ENCODE data around the gene ZNF407. TPM values are rescaled to one million over a fixed set of nuclear protein-coding genes. Genes with fewer than 3 reads are reported as not detected.

The ZNF407 gene
- total and polyA plus RNA-seq, 2 of the 13 experiments (the other 11 are each of a cell fraction or from before 2014, with no cell fraction given), result 2.3 to 8.7 TPM

GRCh38 chr18:74562131-74562730, 35.4 kb upstream of the ZNF407 start:
- H4K20me1 ChIP-seq (ENCODE audit: insufficient read depth, low read length), result no peaks in the 10 kb centered on the region
- no peak for ATAC-seq
- peaks cover 2 to 8% of the 10 kb centered on the region in 2 experiments; a peak in 2 of 5 replicates for H3K27me3 ChIP-seq (ENCODE audit: control insufficient read depth in 1 of 2, insufficient read depth in 2 of 2, low read length in 2 of 2)
- peaks cover 5% of the 10 kb centered on the region; the same call in 1 of the 2 replicates for H3K4me1 ChIP-seq (ENCODE audit: insufficient read depth, low read length)
- no peak for DNase-seq (ENCODE audit: low spot score)
- ChIA-PET CTCF (ENCODE audit: low intra/inter-chr PET ratio, low total read pairs) (no interaction called here), POLR2A (no interaction called here)
- no peak for TF ChIP-seq ZNF644 (CRISPR knock-in tag; IDR thresholded peaks at IDR 0.05; ENCODE audit: low read depth)
- TF ChIP-seq U2AF2 (IDR thresholded peaks at IDR 0.05; ENCODE audit: low read depth, low read length), result no peak
- TF ChIP-seq ZFY (CRISPR knock-in tag; IDR thresholded peaks at IDR 0.05), result no peak
- no peak for TF ChIP-seq HNRNPLL (IDR thresholded peaks at IDR 0.05; ENCODE audit: low read depth, low read length, poor library complexity, severe bottlenecking)
- no peak for TF ChIP-seq ZNF34 (CRISPR knock-in tag; IDR thresholded peaks at IDR 0.05; ENCODE audit: borderline replicate concordance)
- no peak for TF ChIP-seq MED8 (CRISPR knock-in tag; IDR thresholded peaks at IDR 0.05; ENCODE audit: insufficient replicate concordance)
- TF ChIP-seq MIXL1 (CRISPR knock-in tag; IDR thresholded peaks at IDR 0.05), result no peak
- TF ChIP-seq GPN1 (CRISPR knock-in tag; IDR thresholded peaks at IDR 0.05; ENCODE audit: borderline replicate concordance), result no peak
- TF ChIP-seq FLYWCH1 (CRISPR knock-in tag; IDR thresholded peaks at IDR 0.05), result no peak
- no peak for TF ChIP-seq ZZZ3 (CRISPR knock-in tag; IDR thresholded peaks at IDR 0.05; ENCODE audit: borderline replicate concordance)
- no peak for TF ChIP-seq ZFP90 (CRISPR knock-in tag; IDR thresholded peaks at IDR 0.05; ENCODE audit: borderline replicate concordance)
- WGBS (ENCODE audit: low lambda C conversion rate), result 20% methylated on average over 3 of the region's 4 CpGs
- H2AFZ ChIP-seq (ENCODE audit: low read length), result no peak overlapping the region
- H3K27ac ChIP-seq (ENCODE audit: extremely low read length, insufficient read depth, low read length), result no peak overlapping the region
- H3K9ac ChIP-seq (ENCODE audit: insufficient read depth, low read depth, low read length), result no peak overlapping the region
- H3K9me3 ChIP-seq (ENCODE audit: low read length), result peaks cover 11% of the 10 kb centered on the region
- intact Hi-C loops (cut with micrococcal nuclease; ENCODE audit: unreplicated experiment) (no loop called here), in situ Hi-C loops (cut with HindIII; ENCODE audit: extremely low pct_ligation_motif_present, low pct_unique_long_range_greater_than_20kb) (no loop called here)
- BruUV-seq (replicated peaks), result no TSS peak
- no peaks in the 10 kb centered on the region for H3K36me3 ChIP-seq (replicated peaks in 1 of 2; ENCODE audit: control insufficient read depth in 1 of 2, insufficient read depth in 2 of 2, low read length in 2 of 2)
- no peak overlapping the region for H3K4me3 ChIP-seq (replicated peaks in 1 of 3; ENCODE audit: insufficient read depth in 1 of 3, low read depth in 2 of 3, low read length in 3 of 3)
- no peak overlapping the region for H3K4me2 ChIP-seq (ENCODE audit: low read depth, low read length)
- no peaks in the 10 kb centered on the region for H3K79me2 ChIP-seq (ENCODE audit: insufficient read depth, low read length)
- FAIRE-seq, result no peak
